LNCAP (cell line): ENCODE data around the gene USP12.

ENCODE experiments used
- TF ChIP-seq, protein P1 (sequence below): fragments of 450-650 bp; IDR thresholded peaks from 2 replicates; pipeline ENCODE4 v1.5.1; 2017; ENCODE audit warnings: mild to moderate bottlenecking

The USP12 gene

DNA sequence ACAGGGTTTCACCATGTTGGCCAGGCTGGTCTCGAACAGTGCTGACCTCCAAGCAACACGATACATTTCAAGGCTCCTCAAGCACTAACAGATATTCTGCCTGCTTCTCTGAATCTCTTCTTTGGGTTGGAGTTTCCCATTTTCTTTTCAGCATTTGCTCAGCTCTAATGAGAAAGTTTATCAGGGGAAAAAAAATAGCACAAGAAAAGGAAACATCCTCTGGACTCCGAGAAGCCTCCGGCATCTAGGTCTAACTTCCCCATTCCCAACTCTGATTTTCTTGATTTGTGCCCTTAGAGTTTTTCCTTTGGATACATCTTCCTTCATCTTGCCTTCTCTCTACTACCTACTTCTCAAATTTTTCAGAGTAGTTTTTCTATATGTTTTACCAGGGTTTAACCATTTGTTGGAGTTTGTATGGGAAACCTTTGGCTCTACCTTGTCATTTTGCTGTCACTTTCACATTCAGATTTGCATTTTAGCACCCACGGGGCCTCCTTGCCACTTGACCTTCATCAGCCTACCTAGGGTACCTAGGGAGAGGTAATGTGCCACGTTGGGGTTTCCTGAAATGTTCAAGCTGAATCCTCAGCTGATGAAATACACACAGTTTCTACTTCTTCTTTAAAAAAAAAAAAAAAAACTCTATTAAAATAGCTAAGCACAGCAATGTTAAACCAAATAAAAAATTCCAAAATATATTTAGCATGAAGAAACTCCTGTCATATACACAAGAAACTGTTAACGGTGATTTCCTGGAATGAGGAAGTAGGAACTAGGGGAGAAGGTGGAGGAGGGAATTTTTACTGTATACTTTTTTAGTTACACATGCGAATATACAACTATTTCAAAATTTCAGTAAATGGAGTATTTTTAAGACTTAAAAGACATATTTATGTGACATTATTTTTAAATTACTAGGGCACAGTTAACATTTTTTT, 5.1 kb upstream of the USP12 start:
- TF ChIP-seq, protein P1, sequence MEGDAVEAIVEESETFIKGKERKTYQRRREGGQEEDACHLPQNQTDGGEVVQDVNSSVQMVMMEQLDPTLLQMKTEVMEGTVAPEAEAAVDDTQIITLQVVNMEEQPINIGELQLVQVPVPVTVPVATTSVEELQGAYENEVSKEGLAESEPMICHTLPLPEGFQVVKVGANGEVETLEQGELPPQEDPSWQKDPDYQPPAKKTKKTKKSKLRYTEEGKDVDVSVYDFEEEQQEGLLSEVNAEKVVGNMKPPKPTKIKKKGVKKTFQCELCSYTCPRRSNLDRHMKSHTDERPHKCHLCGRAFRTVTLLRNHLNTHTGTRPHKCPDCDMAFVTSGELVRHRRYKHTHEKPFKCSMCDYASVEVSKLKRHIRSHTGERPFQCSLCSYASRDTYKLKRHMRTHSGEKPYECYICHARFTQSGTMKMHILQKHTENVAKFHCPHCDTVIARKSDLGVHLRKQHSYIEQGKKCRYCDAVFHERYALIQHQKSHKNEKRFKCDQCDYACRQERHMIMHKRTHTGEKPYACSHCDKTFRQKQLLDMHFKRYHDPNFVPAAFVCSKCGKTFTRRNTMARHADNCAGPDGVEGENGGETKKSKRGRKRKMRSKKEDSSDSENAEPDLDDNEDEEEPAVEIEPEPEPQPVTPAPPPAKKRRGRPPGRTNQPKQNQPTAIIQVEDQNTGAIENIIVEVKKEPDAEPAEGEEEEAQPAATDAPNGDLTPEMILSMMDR = no peak

DNA sequence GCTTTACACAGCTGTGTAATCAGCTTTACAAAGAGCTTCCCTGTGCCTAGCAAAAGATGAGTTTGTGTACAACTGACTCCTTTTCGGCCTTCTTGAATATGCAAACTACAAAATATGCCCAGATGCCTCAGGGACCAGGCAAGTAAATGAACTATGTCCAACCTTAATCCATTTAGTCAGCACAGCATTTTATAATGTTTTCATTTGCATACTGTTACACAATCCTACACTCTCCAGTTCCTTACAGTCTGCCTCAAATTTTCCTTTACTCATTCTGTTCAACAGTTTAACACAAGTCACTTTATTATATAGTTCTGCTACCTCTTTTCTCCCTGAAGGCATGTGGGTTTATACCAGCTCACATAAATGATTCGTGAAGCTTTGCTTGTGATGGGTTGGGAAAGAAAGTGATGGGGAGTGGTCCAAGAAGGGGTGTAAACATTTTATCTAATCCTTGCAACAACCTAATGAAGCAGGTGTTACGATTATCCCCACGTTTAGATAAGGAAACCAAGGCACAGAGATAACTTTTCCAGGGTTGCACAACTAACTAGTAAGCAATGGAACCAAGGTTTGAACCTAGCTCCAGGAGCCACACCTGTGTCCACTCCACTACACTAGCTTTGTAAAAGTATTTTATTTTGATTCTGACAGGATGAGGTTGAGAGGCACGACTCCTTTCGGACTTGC, 3.3 kb upstream of the USP12 start:
- TF ChIP-seq, protein P1 = no peak

DNA sequence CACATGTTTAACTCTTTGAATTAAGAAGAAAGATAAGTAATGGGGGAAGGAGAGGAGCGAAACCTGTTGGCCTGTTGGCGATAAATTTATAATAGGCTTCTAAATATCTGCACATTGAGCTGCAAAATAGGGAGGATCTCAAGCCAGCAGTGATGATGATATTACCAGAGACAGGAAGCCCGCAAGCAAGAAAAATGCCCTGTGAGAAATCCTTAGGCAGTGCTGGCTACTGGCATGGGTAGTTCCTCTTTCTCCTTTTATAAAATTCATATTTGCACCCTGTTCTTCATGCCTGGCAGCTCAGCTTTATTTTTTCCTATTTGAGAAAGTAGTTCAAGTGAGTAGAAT, 858 bp upstream of the USP12 start:
- TF ChIP-seq, protein P1 = no peak

DNA sequence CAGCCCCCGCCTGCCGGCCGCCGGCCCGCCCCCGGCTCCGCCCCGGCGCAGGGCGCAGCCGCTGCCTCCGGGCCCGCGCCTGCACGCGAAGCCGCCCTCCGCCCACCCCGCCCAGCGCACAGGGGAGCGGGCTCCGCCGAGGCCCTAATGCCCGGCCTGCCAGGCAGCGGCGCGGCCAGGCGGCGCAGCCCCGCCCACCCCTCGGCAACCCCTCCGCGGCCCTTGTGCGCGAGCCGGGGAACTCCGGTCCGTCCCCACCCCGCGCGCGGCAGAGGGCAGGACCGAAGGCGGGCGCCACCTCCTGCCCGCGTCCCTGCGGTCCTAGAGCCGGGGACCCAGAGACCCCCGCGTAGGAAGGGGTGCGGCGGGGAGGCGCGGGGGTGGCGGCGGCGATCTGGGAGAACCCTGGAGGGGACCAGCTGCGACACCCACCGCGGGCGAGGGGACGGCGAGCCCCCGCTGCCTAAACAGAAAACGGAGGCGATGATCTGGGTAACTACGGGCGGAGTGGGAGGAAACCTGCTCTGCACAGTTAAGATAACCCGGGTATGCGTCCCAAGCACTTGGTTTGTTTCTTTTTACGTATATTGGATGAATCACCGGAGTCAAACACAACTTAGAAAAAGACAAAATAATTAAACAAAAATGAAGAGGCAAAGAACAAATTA, 350 bp upstream of the USP12 start:
- TF ChIP-seq, protein P1 = no peak

DNA sequence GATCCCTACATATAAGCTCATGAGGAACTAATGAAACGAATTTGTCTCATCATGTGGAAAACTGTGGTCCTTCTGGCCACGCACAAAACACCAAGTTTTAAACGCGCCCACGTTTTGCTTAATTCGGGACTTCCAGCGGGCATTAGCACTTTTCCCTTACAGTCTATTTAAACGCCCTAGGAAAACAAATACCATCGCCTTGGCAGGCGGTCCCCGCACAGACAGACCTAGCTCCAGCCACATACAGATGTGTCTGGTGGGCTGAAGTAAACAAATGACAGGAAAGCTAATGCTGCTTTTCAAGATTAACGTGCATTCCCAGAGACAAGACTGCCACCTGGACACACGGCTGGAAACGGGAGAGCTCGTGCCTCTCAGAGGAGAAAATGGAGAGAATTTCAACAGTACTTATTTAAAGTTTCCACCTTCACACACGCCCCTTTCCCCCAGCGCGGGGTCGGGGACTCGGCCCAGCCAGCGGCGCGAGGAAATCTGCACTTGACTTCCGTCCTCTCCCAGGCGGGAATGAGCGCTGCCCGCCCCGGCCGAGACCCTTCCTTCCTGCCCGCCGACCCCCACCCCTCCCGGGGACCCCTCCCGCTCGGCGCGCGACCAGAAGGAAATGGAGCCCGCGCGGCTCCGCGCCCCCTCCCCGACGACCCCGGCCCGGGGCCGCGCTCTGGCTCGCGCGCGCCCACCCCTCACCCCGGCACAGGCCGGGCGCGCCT, 931 bp downstream of the USP12 start:
- TF ChIP-seq, protein P1 = no peak

DNA sequence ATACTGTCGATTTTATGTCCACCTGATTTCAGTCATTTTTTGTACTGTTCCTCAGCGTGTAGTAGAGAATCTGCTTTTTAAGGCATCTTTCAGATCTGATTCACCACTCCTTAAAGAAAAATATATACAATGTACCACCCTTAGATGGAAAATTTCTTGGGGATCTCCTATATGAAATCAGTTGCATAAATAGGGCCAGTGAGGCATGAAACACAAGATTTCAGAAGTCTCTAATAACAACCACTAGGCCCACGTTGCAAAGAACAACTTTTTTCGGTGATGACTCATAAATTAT, 1.4 kb downstream of the USP12 start:
- TF ChIP-seq, protein P1 = no peak
